Panc1 (cell line): Measurements from ENCODE around the gene AEBP2.

Experiments
- CTCF ChIP-seq: fragments of 450-650 bp; IDR thresholded peaks from 2 replicates; pipeline ENCODE4 v1.5.1; 2017; ENCODE audit warnings: mild to moderate bottlenecking
- REST ChIP-seq, 2 experiments: IDR thresholded peaks; 2 replicates each; pipeline ENCODE4 v1.6.1; 2011 to 2012; ENCODE audit warnings: low read depth in 2 of 2, control low read depth in 1 of 2, low read length in 1 of 2, mild to moderate bottlenecking in 1 of 2, moderate library complexity in 1 of 2; ENCODE audit not compliant: insufficient read depth in 1 of 2

- TF ChIP-seq CTCF (no peak), REST (IDR thresholded peaks at IDR 0.05; ENCODE audit: insufficient read depth in 1 of 2, low read depth in 2 of 2, low read length in 1 of 2) (no peak)
Measured at GRCh38 chr12:19410629-19411185, 28.6 kb upstream of the AEBP2 start.
